GM19099 (cell line): Measurements from ENCODE around the gene SLCO1B3.

ENCODE experiments used
- POLR2A ChIP-seq: IDR thresholded peaks from 3 replicates; pipeline ENCODE4 v1.6.1; 2011; ENCODE audit warnings: low read depth; ENCODE audit not compliant: insufficient read length; ENCODE audit errors: extremely low read depth

Gene SLCO1B3

DNA sequence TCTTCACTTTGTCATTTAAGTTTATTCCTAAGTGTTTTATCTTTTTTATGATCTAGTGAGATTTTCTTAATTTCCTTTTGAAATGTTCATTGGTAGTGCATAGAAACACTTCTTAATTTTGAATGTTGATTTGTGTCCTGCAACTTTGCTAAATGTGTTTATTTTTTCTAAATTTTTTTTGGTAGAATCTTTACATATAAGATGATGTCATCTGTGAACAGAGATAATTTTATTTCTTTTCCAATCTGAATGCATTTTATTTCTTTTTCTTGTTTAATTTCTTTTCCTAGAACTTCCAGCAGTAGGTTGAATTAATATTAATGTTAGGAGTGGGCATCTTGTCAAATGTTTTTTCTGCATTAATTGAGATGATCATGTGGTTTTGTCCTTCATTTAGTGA, 42.1 kb downstream of the SLCO1B3 start:
- no peak for TF ChIP-seq POLR2A

- no peak for TF ChIP-seq POLR2A
These were observed 52.6 kb downstream of the SLCO1B3 start for GRCh38 chr12:20863056-20863455.

- no peak for TF ChIP-seq POLR2A
These were observed 55.4 kb downstream of the SLCO1B3 start for GRCh38 chr12:20865873-20866272.

DNA sequence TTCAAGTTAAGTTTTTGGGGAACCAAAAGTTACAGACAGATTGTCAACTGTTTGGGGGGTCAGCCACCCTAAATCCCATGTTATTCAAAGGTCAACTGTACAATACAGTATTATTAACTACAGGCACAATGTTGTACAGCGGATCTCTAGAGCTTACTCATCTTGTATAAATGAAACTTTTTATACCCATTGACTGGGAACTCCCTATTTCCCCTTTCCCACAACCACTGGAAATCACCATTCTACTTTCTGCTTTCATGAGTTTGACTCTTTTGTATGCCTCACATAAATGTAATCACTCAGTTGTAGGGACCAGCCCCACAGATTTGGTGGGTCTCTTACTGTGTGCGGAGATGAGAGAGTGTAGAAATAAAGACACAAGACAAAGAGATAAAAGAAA, 57.8 kb downstream of the SLCO1B3 start:
- TF ChIP-seq POLR2A: no peak

DNA sequence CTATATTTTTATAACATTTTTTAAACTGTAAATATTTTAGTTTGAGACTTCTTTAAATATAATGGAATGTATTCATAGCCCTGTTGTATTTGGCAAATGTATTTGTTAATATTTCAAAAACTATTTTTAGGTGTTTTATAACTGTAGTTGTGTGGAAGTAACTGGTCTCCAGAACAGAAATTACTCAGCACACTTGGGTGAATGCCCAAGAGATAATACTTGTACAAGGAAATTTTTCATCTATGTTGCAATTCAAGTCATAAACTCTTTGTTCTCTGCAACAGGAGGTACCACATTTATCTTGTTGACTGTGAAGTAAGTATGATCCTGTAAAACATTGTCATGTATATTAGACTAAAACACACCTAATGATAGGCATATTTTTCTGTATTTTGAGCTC, 72.8 kb downstream of the SLCO1B3 start:
- TF ChIP-seq POLR2A: no peak

GRCh38 chr12:20885116-20885515, 74.6 kb downstream of the SLCO1B3 start:
- no peak for TF ChIP-seq POLR2A

GRCh38 chr12:20885552-20885951, 75.0 kb downstream of the SLCO1B3 start:
- TF ChIP-seq POLR2A: no peak

- no peak for TF ChIP-seq POLR2A
These were observed 106.8 kb downstream of the SLCO1B3 start for GRCh38 chr12:20917269-20917668.

DNA sequence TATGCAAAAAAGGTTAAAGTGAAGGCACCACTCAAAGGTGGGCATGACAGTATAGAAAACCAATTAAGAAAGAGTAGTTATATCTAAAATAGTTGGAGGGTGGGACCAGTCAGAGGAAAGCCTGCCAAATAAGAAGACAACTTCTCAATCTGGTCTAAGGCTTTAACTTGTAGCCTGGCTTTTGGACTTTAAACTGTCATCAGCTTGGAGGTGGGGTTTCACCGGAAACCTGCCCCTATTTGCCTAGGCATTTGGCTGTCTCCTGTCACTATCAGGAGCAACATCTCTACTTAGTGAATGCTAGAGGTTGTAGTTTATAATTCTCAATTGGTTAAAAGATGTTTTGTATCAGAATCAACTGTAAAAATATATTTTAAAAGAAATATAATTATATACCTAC, 107.3 kb downstream of the SLCO1B3 start:
- TF ChIP-seq POLR2A: no peak

- TF ChIP-seq POLR2A: no peak
These were observed 121.4 kb downstream of the SLCO1B3 start for GRCh38 chr12:20931894-20932293.

GRCh38 chr12:20946732-20947131, 136.2 kb downstream of the SLCO1B3 start:
- no peak for TF ChIP-seq POLR2A

DNA sequence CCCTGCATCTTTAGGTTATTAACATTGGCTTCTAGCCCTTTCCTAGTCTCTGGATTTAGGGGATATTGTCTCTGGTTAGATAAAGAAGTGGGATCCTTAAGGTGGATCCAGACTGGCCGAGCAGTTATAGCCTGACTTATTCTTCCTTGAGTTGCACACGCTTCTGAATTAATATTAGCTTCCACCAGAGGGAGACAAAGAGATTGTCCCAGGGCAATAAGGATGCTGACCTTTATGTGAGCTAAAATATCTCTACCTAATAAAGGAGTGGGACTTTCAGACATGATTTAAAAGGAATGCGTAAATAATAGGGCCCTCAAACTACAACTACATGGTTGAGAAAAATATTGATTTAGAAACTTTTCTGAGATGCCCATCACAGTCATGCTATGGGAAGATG, 139.7 kb downstream of the SLCO1B3 start:
- TF ChIP-seq POLR2A: no peak

DNA sequence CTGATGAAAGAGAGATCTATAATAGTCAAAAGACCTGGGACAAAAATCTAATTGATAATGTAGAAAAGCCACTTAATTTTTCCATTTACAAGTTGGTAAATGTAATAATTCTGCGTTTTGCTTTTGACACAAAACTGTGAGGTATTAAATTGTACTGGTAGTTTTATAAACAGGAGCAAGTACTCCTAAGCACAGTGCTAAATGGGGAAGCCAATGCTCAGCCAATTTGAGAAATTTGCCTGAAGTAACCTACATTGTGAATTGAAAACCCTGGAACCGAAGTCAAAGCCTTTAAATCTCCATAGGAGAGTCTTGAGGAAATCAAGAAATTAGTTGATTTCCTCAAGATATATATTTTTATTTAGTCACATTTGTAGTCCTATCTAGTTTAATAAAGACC, 152.8 kb downstream of the SLCO1B3 start:
- no peak for TF ChIP-seq POLR2A

GRCh38 chr12:20963762-20964161, 153.3 kb downstream of the SLCO1B3 start:
- TF ChIP-seq POLR2A: no peak
